Omental fat pad (tissue), 4 donors: ENCODE measurements around the gene PCP2. TPM values are rescaled to one million over a fixed set of nuclear protein-coding genes. Genes with fewer than 3 reads are reported as not detected.

Experiments
- ATAC-seq: fragments of 150-250 bp; one replicate; pipeline ENCODE4 v1.9.1; 2016; ENCODE audit warnings: mild to moderate bottlenecking, moderate library complexity; ENCODE audit not compliant: low FRiP score
- DNase-seq: peaks from one replicate; pipeline ENCODE4 v3.0.0-alpha.2; 2019; ENCODE audit warnings: low spot score
- total RNA-seq, 4 donors: library from RNA; depleted of rRNA; stranded (reverse); fragments of >200 nt; gene quantifications; one replicate each; pipeline ENCODE4 v1.1.0, GENCODE V29; 2016
- TF ChIP-seq, protein P1 (sequence below), 3 donors: fragments of 450-650 bp; IDR thresholded peaks; one replicate each; pipeline ENCODE4 v1.5.1; 2016 to 2017; ENCODE audit warnings: antibody characterized with exemption in 3 of 3, mild to moderate bottlenecking in 3 of 3, moderate library complexity in 2 of 3

The PCP2 gene
- total RNA-seq, 4 donors from 2014 or later: not detected

DNA sequence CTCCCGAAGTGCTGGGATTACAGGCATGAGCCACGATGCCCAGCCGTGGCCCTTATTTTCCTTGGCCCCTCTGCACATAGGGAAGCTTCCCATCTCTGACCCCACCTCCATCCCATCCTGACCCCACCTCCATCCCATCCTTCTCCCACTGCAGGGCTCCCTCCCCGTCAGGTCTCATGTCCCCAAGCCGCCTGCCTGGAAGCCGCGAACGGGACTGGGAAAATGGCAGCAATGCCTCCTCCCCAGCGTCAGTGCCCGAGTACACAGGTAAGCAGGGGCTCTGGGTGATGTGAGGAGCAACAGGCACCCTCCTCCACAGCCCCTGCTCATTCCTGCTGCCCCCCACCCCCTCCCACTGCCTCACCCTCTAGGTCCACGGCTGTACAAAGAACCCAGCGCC is 16.3 kb downstream of the PCP2 start:
- TF ChIP-seq, protein P1, sequence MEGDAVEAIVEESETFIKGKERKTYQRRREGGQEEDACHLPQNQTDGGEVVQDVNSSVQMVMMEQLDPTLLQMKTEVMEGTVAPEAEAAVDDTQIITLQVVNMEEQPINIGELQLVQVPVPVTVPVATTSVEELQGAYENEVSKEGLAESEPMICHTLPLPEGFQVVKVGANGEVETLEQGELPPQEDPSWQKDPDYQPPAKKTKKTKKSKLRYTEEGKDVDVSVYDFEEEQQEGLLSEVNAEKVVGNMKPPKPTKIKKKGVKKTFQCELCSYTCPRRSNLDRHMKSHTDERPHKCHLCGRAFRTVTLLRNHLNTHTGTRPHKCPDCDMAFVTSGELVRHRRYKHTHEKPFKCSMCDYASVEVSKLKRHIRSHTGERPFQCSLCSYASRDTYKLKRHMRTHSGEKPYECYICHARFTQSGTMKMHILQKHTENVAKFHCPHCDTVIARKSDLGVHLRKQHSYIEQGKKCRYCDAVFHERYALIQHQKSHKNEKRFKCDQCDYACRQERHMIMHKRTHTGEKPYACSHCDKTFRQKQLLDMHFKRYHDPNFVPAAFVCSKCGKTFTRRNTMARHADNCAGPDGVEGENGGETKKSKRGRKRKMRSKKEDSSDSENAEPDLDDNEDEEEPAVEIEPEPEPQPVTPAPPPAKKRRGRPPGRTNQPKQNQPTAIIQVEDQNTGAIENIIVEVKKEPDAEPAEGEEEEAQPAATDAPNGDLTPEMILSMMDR (IDR thresholded peaks at IDR 0.05): no peak
- no peak for DNase-seq
- no peak for ATAC-seq

DNA sequence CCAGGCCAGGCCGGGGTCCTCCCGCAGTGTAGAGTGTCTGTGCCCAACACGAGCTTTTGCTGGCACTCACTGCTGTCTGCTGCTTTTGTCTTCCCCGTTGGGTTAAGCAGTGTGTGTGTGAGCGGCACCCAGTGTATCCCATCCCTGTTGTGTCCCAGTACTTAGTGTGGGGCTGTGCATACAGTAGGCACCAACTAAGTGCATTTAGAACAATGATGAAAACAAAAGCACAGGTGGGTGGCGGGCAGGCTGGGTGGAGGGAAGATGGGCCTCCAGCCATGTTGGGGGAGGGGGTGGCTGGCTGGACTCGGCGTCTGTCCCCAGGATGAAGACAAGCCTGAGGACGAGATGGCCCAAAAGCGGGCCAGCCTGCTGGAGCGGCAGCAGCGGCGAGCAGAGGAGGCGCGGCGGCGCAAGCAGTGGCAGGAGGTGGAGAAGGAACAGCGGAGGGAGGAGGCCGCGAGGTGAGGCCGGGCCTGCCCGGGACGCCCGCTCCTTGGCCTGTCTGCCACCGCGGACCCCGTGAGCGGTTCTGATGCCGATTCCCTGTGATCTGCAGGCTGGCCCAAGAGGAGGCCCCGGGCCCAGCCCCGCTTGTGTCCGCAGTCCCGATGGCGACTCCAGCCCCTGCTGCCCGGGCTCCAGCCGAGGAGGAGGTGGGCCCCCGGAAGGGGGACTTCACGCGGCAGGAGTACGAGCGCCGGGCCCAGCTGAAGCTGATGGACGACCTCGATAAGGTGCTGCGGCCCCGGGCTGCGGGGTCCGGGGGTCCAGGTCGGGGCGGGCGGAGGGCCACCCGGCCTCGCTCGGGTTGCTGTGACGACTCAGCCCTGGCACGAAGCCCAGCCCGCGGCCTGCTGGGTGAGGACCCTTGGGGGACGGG is 18.4 kb downstream of the PCP2 start:
- no peak for ATAC-seq
- TF ChIP-seq, protein P1 (IDR thresholded peaks at IDR 0.05): no peak

DNA sequence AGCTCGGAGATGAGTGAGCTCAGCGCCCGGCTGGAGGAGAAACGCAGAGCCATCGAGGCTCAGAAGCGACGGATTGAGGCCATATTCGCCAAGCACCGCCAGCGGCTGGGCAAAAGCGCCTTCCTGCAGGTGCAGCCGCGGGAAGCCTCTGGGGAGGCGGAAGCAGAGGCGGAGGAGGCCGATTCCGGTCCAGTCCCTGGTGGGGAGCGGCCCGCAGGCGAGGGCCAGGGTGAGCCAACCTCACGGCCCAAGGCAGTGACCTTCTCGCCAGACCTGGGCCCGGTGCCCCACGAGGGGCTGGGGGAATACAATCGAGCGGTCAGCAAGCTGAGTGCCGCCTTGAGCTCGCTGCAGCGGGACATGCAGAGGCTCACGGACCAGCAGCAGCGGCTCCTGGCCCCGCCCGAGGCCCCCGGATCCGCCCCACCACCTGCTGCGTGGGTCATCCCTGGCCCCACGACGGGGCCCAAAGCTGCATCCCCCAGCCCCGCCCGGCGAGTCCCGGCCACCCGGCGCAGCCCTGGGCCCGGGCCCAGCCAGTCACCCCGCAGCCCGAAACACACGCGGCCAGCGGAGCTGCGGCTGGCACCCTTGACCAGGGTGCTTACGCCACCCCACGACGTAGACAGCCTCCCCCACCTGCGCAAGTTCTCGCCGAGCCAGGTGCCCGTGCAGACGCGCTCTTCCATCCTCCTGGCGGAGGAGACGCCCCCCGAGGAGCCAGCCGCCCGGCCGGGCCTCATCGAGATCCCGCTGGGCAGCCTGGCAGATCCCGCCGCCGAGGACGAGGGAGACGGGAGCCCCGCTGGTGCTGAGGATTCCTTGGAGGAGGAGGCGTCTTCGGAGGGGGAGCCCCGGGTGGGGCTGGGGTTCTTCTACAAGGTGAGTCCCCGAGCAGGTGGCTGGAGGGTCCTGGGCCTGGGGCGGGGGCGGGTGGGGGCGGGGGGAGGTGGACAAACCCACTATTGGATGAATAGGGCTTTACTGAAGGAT is 20.9 kb downstream of the PCP2 start:
- TF ChIP-seq, protein P1 (IDR thresholded peaks at IDR 0.05): no peak
- ATAC-seq (no peak), DNase-seq (no peak)

More for the DNA sequence above, 18.4 kb downstream of the PCP2 start:
- no peak for DNase-seq

DNA sequence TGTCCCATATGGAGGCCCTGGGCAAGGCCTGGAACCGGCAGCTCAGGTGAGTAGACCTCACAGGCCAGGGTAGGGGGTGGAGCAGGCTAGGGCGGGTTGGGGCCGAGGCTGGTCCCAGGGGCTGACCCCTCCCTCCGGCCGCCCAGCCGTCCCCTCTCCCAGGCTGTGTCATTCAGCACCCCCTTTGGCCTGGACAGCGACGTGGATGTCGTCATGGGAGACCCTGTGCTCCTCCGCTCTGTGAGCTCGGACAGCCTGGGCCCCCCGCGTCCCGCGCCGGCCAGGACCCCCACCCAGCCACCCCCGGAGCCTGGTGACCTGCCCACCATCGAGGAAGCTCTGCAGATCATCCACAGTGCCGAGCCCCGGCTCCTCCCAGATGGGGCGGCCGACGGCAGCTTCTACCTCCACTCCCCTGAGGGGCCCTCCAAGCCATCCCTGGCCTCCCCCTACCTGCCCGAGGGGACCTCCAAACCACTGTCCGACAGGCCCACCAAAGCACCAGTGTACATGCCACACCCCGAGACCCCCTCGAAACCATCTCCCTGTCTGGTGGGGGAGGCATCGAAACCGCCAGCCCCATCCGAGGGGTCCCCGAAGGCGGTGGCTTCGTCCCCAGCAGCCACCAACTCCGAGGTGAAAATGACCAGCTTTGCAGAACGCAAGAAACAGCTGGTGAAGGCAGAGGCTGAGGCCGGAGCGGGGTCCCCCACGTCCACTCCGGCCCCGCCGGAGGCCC is 21.8 kb downstream of the PCP2 start:
- ATAC-seq (no peak), DNase-seq (no peak)
- TF ChIP-seq, protein P1 (IDR thresholded peaks at IDR 0.05): no peak

DNA sequence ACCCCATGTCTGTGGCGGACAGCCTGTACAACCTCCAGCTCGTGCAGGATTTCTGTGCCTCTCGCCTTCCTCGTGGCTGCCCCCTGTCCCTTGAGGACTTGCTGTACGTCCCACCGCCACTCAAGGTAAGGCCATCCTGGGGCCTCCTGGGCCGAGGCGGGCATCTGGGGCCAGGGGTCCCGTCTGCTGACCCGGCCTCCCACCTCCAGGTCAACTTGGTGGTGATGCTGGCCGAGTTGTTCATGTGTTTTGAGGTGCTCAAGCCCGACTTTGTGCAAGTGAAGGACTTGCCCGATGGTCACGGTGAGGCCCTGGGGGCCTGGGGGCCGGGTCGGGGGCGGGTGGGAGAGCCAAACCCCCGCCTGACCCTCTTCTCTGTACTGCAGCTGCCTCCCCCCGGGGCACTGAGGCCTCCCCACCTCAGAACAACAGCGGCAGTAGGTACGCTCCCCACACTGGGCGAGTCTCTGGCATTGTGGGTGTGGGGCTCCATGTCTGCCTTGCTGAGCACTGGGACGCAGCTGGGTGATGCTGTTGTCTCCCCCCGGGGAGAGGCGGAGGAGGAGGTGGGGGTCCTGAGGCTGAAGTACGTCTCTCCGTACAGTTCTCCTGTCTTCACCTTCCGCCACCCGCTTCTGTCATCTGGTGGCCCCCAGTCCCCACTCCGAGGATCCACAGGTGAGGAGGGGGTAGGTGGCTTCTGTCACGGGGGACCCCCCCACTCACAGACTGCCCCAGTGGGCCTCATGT is 22.9 kb downstream of the PCP2 start:
- TF ChIP-seq, protein P1 (IDR thresholded peaks at IDR 0.05): no peak
- no peak for DNase-seq

More for the DNA sequence above, 22.9 kb downstream of the PCP2 start:
- no peak for ATAC-seq
